ENCODE data around the gene DNAH17. TPM values are rescaled to one million over a fixed set of nuclear protein-coding genes. Genes with fewer than 3 reads are reported as not detected.

The DNAH17 gene
- total RNA-seq, 2 experiments from 2014 or later: 0.41 to 0.45 TPM

- Mint-ChIP-seq H3K27me3 (no peaks in the 10 kb centered on the region), H3K36me3 (ENCODE audit: low read depth) (no peaks in the 10 kb centered on the region), H3K4me3 (no peak overlapping the region), H3K27ac (no peak overlapping the region), H3K4me1 (ENCODE audit: low read depth) (no peaks in the 10 kb centered on the region), H3K9me3 (no peaks in the 10 kb centered on the region)
- intact Hi-C loops (cut with micrococcal nuclease): no loop called here
- ATAC-seq (peak; percentile 70), DNase-seq (peak; percentile 20)
- no peak for TF ChIP-seq CTCF (IDR thresholded peaks at IDR 0.05)
- CTCF ChIA-PET: no interaction called here
- POLR2A ChIA-PET: interaction anchor here (0.7 kb wide), 1 partner anchor 159 kb away, joined by 3 read pairs; no protein-coding TSS in a partner anchor
Observed at GRCh38 chr17:78583091-78583490, 5.9 kb upstream of the DNAH17 start.

- no peak for ATAC-seq
Observed at GRCh38 chr17:78581304-78581703, 4.1 kb upstream of the DNAH17 start.

GRCh38 chr17:78580277-78580804 lies 3.1 kb upstream of the DNAH17 start:
- Mint-ChIP-seq H3K27ac (no peak overlapping the region), H3K36me3 (ENCODE audit: low read depth) (no peaks in the 10 kb centered on the region), H3K4me3 (no peak overlapping the region), H3K27me3 (no peaks in the 10 kb centered on the region), H3K9me3 (no peaks in the 10 kb centered on the region), H3K4me1 (ENCODE audit: low read depth) (no peaks in the 10 kb centered on the region)
- no peak for DNase-seq
- intact Hi-C loops (cut with micrococcal nuclease): no loop called here
- ATAC-seq: no peak
- ChIA-PET CTCF (interaction anchor here (1.4 kb wide), 1 partner anchor 127 kb away, joined by 8 read pairs; no protein-coding TSS in a partner anchor), POLR2A (no interaction called here)
- TF ChIP-seq CTCF (IDR thresholded peaks at IDR 0.05): no peak

More at GRCh38 chr17:78581304-78581703, 4.1 kb upstream of the DNAH17 start:
- Mint-ChIP-seq H3K4me1 (ENCODE audit: low read depth) (no peaks in the 10 kb centered on the region), H3K27me3 (no peaks in the 10 kb centered on the region), H3K36me3 (ENCODE audit: low read depth) (no peaks in the 10 kb centered on the region), H3K27ac (no peak overlapping the region), H3K9me3 (no peaks in the 10 kb centered on the region), H3K4me3 (no peak overlapping the region)
- CTCF ChIA-PET: interaction anchor here (1.0 to 1.4 kb wide), 2 partner anchors 8 to 126 kb away, joined by 3 to 8 read pairs; no protein-coding TSS in a partner anchor
- POLR2A ChIA-PET: no interaction called here
- TF ChIP-seq CTCF (IDR thresholded peaks at IDR 0.05): no peak
- DNase-seq: no peak
- intact Hi-C loops (cut with micrococcal nuclease): no loop called here

GRCh38 chr17:78576389-78577112 lies 645 bp downstream of the DNAH17 start:
- DNase-seq (no peak), ATAC-seq (no peak)
- H3K36me3 Mint-ChIP-seq (ENCODE audit: low read depth): no peaks in the 10 kb centered on the region
- no peaks in the 10 kb centered on the region for H3K9me3 Mint-ChIP-seq
- TF ChIP-seq CTCF (IDR thresholded peaks at IDR 0.05): no peak
- POLR2A ChIA-PET: no interaction called here
- no peak overlapping the region for H3K4me3 Mint-ChIP-seq
- CTCF ChIA-PET: no interaction called here
- H3K27ac Mint-ChIP-seq: no peak overlapping the region
- H3K27me3 Mint-ChIP-seq: no peaks in the 10 kb centered on the region
- H3K4me1 Mint-ChIP-seq (ENCODE audit: low read depth): no peaks in the 10 kb centered on the region
- intact Hi-C loops (cut with micrococcal nuclease): no loop called here

GRCh38 chr17:78575899-78576298 lies 1.3 kb downstream of the DNAH17 start:
- POLR2A ChIA-PET: interaction anchor here (0.7 kb wide), 1 partner anchor 47 kb away, joined by 3 read pairs; no protein-coding TSS in a partner anchor
- H3K4me3 Mint-ChIP-seq: no peak overlapping the region
- no peaks in the 10 kb centered on the region for H3K4me1 Mint-ChIP-seq (ENCODE audit: low read depth)
- CTCF ChIA-PET: no interaction called here
- H3K36me3 Mint-ChIP-seq (ENCODE audit: low read depth): no peaks in the 10 kb centered on the region
- no peaks in the 10 kb centered on the region for H3K9me3 Mint-ChIP-seq
- no peak overlapping the region for H3K27ac Mint-ChIP-seq
- intact Hi-C loops (cut with micrococcal nuclease): no loop called here
- no peaks in the 10 kb centered on the region for H3K27me3 Mint-ChIP-seq
- ATAC-seq: no peak
- TF ChIP-seq CTCF (IDR thresholded peaks at IDR 0.05): no peak
- no peak for DNase-seq
